Right forelimb (tissue), 1 donor: Measurements from ENCODE around the gene PPP6R3.

Source experiments
- DNase-seq: peaks from one replicate; pipeline ENCODE4 v3.0.0-alpha.2; 2018

Gene PPP6R3

GRCh38 chr11:68498903-68499883, 38.6 kb downstream of the PPP6R3 start:
- no peak for DNase-seq

GRCh38 chr11:68500206-68500605, 39.7 kb downstream of the PPP6R3 start:
- no peak for DNase-seq

- DNase-seq = no peak
Measured at GRCh38 chr11:68501813-68502212, 41.3 kb downstream of the PPP6R3 start.

- no peak for DNase-seq
Measured at GRCh38 chr11:68503251-68503687, 42.7 kb downstream of the PPP6R3 start.

GRCh38 chr11:68503792-68504191, 43.2 kb downstream of the PPP6R3 start:
- no peak for DNase-seq

- no peak for DNase-seq
Measured at GRCh38 chr11:68504432-68505066, 44.0 kb downstream of the PPP6R3 start.

- no peak for DNase-seq
Measured at GRCh38 chr11:68505596-68505995, 45.0 kb downstream of the PPP6R3 start.

GRCh38 chr11:68506908-68507307, 46.4 kb downstream of the PPP6R3 start:
- no peak for DNase-seq

GRCh38 chr11:68508425-68508824, 47.9 kb downstream of the PPP6R3 start:
- DNase-seq = no peak

- no peak for DNase-seq
Measured at GRCh38 chr11:68509066-68509465, 48.5 kb downstream of the PPP6R3 start.

- DNase-seq = no peak
Measured at GRCh38 chr11:68513930-68514487, 53.5 kb downstream of the PPP6R3 start.

- DNase-seq = no peak
Measured at GRCh38 chr11:68517121-68517741, 56.7 kb downstream of the PPP6R3 start.

GRCh38 chr11:68518191-68518590, 57.6 kb downstream of the PPP6R3 start:
- DNase-seq = no peak

- no peak for DNase-seq
Measured at GRCh38 chr11:68521969-68522652, 61.6 kb downstream of the PPP6R3 start.

- no peak for DNase-seq
Measured at GRCh38 chr11:68523033-68523432, 62.5 kb downstream of the PPP6R3 start.

GRCh38 chr11:68523743-68524142, 63.2 kb downstream of the PPP6R3 start:
- DNase-seq = no peak

GRCh38 chr11:68524213-68524612, 63.7 kb downstream of the PPP6R3 start:
- DNase-seq = no peak

GRCh38 chr11:68524681-68525080, 64.1 kb downstream of the PPP6R3 start:
- no peak for DNase-seq

- no peak for DNase-seq
Measured at GRCh38 chr11:68525336-68525735, 64.8 kb downstream of the PPP6R3 start.

- DNase-seq = no peak
Measured at GRCh38 chr11:68525930-68526329, 65.4 kb downstream of the PPP6R3 start.

GRCh38 chr11:68527585-68527984, 67.0 kb downstream of the PPP6R3 start:
- no peak for DNase-seq

- DNase-seq = no peak
Measured at GRCh38 chr11:68528630-68529029, 68.1 kb downstream of the PPP6R3 start.
